Prostate gland (tissue), 2 donors: Measurements from ENCODE around the gene CDK8.
"Not testable (repeated sequence)": the region's sequence is repeated elsewhere in the genome, so short reads cannot be mapped to it uniquely, and the experiment has no call there.

ENCODE experiments used
- POLR2A ChIP-seq: fragments of 450-650 bp; IDR thresholded peaks from one replicate; pipeline ENCODE4 v1.6.1; 2016; ENCODE audit warnings: antibody characterized with exemption, mild to moderate bottlenecking
- TF ChIP-seq, protein P1 (sequence below), 4 experiments: fragments of 200-600 bp in 2 of 4; fragments of 450-650 bp in 2 of 4; sonication (generic) in 2 of 4; IDR thresholded peaks; 1 replicate in 3 of 4; 2 replicates in 1 of 4; pipeline ENCODE4 v1.5.1; 2016 to 2019; ENCODE audit warnings: antibody characterized with exemption in 4 of 4, mild to moderate bottlenecking in 2 of 4, moderate library complexity in 2 of 4

DNA sequence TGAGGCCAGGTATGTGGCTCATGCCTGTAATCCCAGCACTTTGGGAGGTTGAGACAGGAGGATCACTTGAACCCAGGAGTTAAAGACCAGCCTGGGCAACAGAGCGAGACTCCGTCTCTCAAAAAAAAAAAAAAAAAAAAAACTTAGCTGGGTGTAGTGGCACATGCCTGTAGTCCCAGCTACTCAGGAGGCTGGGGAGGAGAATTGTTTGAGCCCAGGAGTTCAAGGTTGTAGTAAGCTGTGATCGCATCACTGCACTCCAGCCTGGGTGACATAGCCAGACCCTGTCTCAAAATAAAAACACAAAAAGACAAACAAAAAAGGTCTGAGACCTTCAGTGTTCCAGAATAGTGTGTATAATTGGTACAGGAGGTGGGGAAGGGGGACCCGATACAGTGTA lies 1.9 kb upstream of the CDK8 start:
- TF ChIP-seq, protein P1, sequence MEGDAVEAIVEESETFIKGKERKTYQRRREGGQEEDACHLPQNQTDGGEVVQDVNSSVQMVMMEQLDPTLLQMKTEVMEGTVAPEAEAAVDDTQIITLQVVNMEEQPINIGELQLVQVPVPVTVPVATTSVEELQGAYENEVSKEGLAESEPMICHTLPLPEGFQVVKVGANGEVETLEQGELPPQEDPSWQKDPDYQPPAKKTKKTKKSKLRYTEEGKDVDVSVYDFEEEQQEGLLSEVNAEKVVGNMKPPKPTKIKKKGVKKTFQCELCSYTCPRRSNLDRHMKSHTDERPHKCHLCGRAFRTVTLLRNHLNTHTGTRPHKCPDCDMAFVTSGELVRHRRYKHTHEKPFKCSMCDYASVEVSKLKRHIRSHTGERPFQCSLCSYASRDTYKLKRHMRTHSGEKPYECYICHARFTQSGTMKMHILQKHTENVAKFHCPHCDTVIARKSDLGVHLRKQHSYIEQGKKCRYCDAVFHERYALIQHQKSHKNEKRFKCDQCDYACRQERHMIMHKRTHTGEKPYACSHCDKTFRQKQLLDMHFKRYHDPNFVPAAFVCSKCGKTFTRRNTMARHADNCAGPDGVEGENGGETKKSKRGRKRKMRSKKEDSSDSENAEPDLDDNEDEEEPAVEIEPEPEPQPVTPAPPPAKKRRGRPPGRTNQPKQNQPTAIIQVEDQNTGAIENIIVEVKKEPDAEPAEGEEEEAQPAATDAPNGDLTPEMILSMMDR (IDR thresholded peaks at IDR 0.05), result not testable (repeated sequence)
- TF ChIP-seq POLR2A, result not testable (repeated sequence)
